Brain microvascular endothelial cell (primary cell): ENCODE measurements around the gene CRY1.

Source experiments
- DNase-seq: peaks from one replicate; pipeline ENCODE4 v3.0.0-alpha.2; 2020
- H3K27ac ChIP-seq: fragments of 250-450 bp; sonication (Bioruptor Pico); 2 replicates; pipeline ENCODE4 v1.5.1; 2020; ENCODE audit warnings: mild to moderate bottlenecking, moderate library complexity
- H3K27me3 ChIP-seq: fragments of 250-450 bp; sonication (Bioruptor Pico); replicated peaks from 2 replicates; pipeline ENCODE4 v1.5.1; 2020; ENCODE audit warnings: mild to moderate bottlenecking
- H3K36me3 ChIP-seq: fragments of 250-450 bp; sonication (Bioruptor Pico); replicated peaks from 2 replicates; pipeline ENCODE4 v1.5.1; 2020; ENCODE audit warnings: mild to moderate bottlenecking
- H3K4me3 ChIP-seq: 2 replicates; pipeline ENCODE4 v1.5.1; 2011; ENCODE audit warnings: low read depth, mild to moderate bottlenecking, control low read depth, low read length, moderate library complexity
- CTCF ChIP-seq: IDR thresholded peaks from 2 replicates; pipeline ENCODE4 v1.5.1; 2011; ENCODE audit warnings: low read depth, mild to moderate bottlenecking, moderate library complexity, low read length, control low read depth, inconsistent platforms; ENCODE audit errors: missing control alignments
- in situ Hi-C: cut with HindIII; loops from 2 replicates; pipeline ENCODE4 v1.10.0; 2017; ENCODE audit warnings: low sequenced_read_pairs, low pct_ligation_motif_present

CRY1 gene

DNA sequence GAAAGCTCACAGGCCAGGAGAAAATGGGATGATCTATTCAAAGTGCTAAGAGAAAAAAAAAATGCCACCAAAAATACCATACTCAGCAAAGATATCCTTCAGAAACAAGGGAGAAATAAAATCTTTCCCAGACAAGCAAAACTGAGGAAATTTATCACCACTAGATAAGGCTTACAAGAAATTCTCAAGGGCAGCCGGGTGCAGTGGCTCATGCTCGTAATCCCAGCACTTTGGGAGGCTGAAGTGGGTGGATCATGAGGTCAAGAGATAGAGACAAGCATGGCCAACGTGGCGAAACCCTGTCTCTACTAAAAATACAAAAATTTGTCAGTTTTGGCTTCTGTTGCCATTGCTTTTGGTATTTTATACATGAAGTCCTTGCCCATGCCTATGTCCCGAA is 48.2 kb downstream of the CRY1 start:
- Histone ChIP-seq H3K36me3 (no peaks in the 10 kb centered on the region), H3K27ac (no peak overlapping the region), H3K4me3 (no peak overlapping the region), H3K27me3 (no peaks in the 10 kb centered on the region)
- no peak for TF ChIP-seq CTCF
- no peak for DNase-seq
- in situ Hi-C loops: no loop called here

- Histone ChIP-seq H3K36me3 (no peaks in the 10 kb centered on the region), H3K27me3 (no peaks in the 10 kb centered on the region), H3K27ac (no peak overlapping the region), H3K4me3 (no peak overlapping the region)
- in situ Hi-C loops: no loop called here
- no peak for DNase-seq
- no peak for TF ChIP-seq CTCF
Observed at GRCh38 chr12:107042801-107043200, 50.5 kb downstream of the CRY1 start.

- no peaks in the 10 kb centered on the region for H3K36me3 ChIP-seq
- H3K4me3 ChIP-seq: no peak overlapping the region
- in situ Hi-C loops: no loop called here
- no peak overlapping the region for H3K27ac ChIP-seq
- no peaks in the 10 kb centered on the region for H3K27me3 ChIP-seq
- TF ChIP-seq CTCF: no peak
- no peak for DNase-seq
Observed at GRCh38 chr12:107035733-107036132, 57.6 kb downstream of the CRY1 start.

GRCh38 chr12:107033758-107034739 is 59.3 kb downstream of the CRY1 start:
- no peak for TF ChIP-seq CTCF
- in situ Hi-C loops: no loop called here
- no peak for DNase-seq
- no peaks in the 10 kb centered on the region for H3K27me3 ChIP-seq
- H3K36me3 ChIP-seq: no peaks in the 10 kb centered on the region
- H3K4me3 ChIP-seq: no peak overlapping the region
- no peak overlapping the region for H3K27ac ChIP-seq

DNA sequence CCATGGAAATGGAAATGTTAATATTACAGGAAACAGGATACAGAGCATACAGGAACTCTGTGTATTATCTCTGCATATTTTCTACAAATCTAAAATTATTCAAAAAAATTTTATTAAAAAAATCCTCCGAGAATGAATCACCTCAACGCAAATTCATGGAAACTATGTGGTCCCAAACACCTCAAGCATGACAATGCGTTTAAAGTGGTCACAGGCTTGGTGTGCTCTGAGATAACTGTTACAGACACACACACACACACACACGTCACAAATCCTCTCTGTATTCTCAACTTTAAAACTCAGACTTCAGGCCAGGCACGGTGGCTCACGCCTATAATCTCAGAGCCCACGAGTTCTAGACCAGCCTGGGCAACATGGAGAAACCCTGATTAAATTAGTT is 61.1 kb downstream of the CRY1 start:
- no peak for DNase-seq
- no peak overlapping the region for H3K4me3 ChIP-seq
- in situ Hi-C loops: no loop called here
- no peak for TF ChIP-seq CTCF
- no peaks in the 10 kb centered on the region for H3K36me3 ChIP-seq
- H3K27me3 ChIP-seq: no peaks in the 10 kb centered on the region
- no peak overlapping the region for H3K27ac ChIP-seq
